H9 (cell line): ENCODE measurements around the gene TPBGL. TPM values are rescaled to one million over a fixed set of nuclear protein-coding genes. Genes with fewer than 3 reads are reported as not detected.

ENCODE experiments used
- DNase-seq: peaks from one replicate; pipeline ENCODE4 v3.0.0-alpha.2; 2017
- H2AFZ ChIP-seq: one replicate; pipeline ENCODE4 v1.6.1; 2013; ENCODE audit warnings: mild to moderate bottlenecking, low read length, control low read depth, moderate library complexity
- H2AK5ac ChIP-seq: 2 replicates; pipeline ENCODE4 v1.6.1; 2013; ENCODE audit warnings: low read length, control low read depth, mixed read lengths; ENCODE audit not compliant: insufficient read length
- H2BK120ac ChIP-seq: one replicate; pipeline ENCODE4 v1.6.1; 2013; ENCODE audit warnings: low read depth, mild to moderate bottlenecking, low read length, control low read depth, inconsistent platforms; ENCODE audit not compliant: poor library complexity, severe bottlenecking
- H2BK12ac ChIP-seq: 2 replicates; pipeline ENCODE4 v1.6.1; 2013; ENCODE audit warnings: low read length, control low read depth, mixed read lengths, low read depth; ENCODE audit not compliant: insufficient read length
- H2BK15ac ChIP-seq: 2 replicates; pipeline ENCODE4 v1.6.1; 2013; ENCODE audit warnings: low read depth, low read length, control low read depth
- H2BK20ac ChIP-seq: one replicate; pipeline ENCODE4 v1.6.1; 2013; ENCODE audit warnings: low read depth, mild to moderate bottlenecking, low read length, control low read depth, inconsistent platforms; ENCODE audit not compliant: poor library complexity, severe bottlenecking
- H2BK5ac ChIP-seq: 2 replicates; pipeline ENCODE4 v1.6.1; 2013; ENCODE audit warnings: low read length, control low read depth, mixed read lengths; ENCODE audit not compliant: insufficient read length
- H3K14ac ChIP-seq: 2 replicates; pipeline ENCODE4 v1.6.1; 2013; ENCODE audit warnings: low read length, control low read depth; ENCODE audit not compliant: insufficient read depth
- H3K18ac ChIP-seq: 2 replicates; pipeline ENCODE4 v1.6.1; 2013; ENCODE audit warnings: low read depth, mild to moderate bottlenecking, mixed read lengths, low read length, control low read depth; ENCODE audit not compliant: insufficient read length
- H3K23ac ChIP-seq: 2 replicates; pipeline ENCODE4 v1.6.1; 2013; ENCODE audit warnings: low read length, control low read depth, mixed read lengths, low read depth; ENCODE audit not compliant: insufficient read length
- H3K23me2 ChIP-seq: 2 replicates; pipeline ENCODE4 v1.6.1; 2013; ENCODE audit warnings: low read depth, mild to moderate bottlenecking, mixed read lengths, low read length, control low read depth; ENCODE audit not compliant: insufficient read length, poor library complexity, severe bottlenecking
- H3K27ac ChIP-seq: 2 replicates; pipeline ENCODE4 v1.5.1; 2013; ENCODE audit warnings: low read length, control low read depth, mixed read lengths, low read depth; ENCODE audit not compliant: insufficient read length
- H3K27me3 ChIP-seq: 2 replicates; pipeline ENCODE4 v1.6.1; 2013; ENCODE audit warnings: low read length, control low read depth, inconsistent platforms; ENCODE audit not compliant: insufficient read depth
- H3K4ac ChIP-seq: 2 replicates; pipeline ENCODE4 v1.6.1; 2013; ENCODE audit warnings: low read depth, mild to moderate bottlenecking, control low read depth, inconsistent platforms, low read length, moderate library complexity
- H3K4me1 ChIP-seq: 2 replicates; pipeline ENCODE4 v1.6.1; 2013; ENCODE audit warnings: low read length, control low read depth, inconsistent platforms; ENCODE audit not compliant: insufficient read depth
- H3K4me2 ChIP-seq: 2 replicates; pipeline ENCODE4 v1.6.1; 2013; ENCODE audit warnings: low read length, control low read depth, mixed read lengths; ENCODE audit not compliant: insufficient read length, insufficient read depth
- H3K56ac ChIP-seq: 2 replicates; pipeline ENCODE4 v1.6.1; 2013; ENCODE audit warnings: low read depth, mild to moderate bottlenecking, mixed read lengths, low read length, control low read depth; ENCODE audit not compliant: insufficient read length
- H3K79me1 ChIP-seq: 2 replicates; pipeline ENCODE4 v1.6.1; 2013; ENCODE audit warnings: low read depth, mild to moderate bottlenecking, moderate library complexity, low read length, control low read depth, inconsistent platforms; ENCODE audit not compliant: insufficient read depth, poor library complexity, severe bottlenecking
- H3K79me2 ChIP-seq: 2 replicates; pipeline ENCODE4 v1.6.1; 2013; ENCODE audit warnings: low read length, control low read depth, inconsistent platforms; ENCODE audit not compliant: insufficient read depth
- H3K9ac ChIP-seq: 2 replicates; pipeline ENCODE4 v1.6.1; 2013; ENCODE audit warnings: low read length, control low read depth, mixed read lengths; ENCODE audit not compliant: insufficient read length; ENCODE audit errors: extremely low read depth
- H3K9me3 ChIP-seq: one replicate; pipeline ENCODE4 v1.6.1; 2013; ENCODE audit warnings: low read depth, low read length, inconsistent platforms; ENCODE audit not compliant: control insufficient read depth
- H3T11ph ChIP-seq: one replicate; pipeline ENCODE4 v1.6.1; 2013; ENCODE audit warnings: mild to moderate bottlenecking, low read length, control low read depth, inconsistent platforms
- H4K20me1 ChIP-seq: one replicate; pipeline ENCODE4 v1.6.1; 2013; ENCODE audit not compliant: control insufficient read depth, insufficient read length, insufficient read depth
- H4K5ac ChIP-seq: 2 replicates; pipeline ENCODE4 v1.6.1; 2013; ENCODE audit warnings: low read depth, mild to moderate bottlenecking, mixed read lengths, low read length, control low read depth; ENCODE audit not compliant: insufficient read length
- H4K8ac ChIP-seq: replicated peaks from 2 replicates; pipeline ENCODE4 v1.6.1; 2013; ENCODE audit warnings: low read length, control low read depth, mixed read lengths, low read depth; ENCODE audit not compliant: insufficient read length
- H4K91ac ChIP-seq: 2 replicates; pipeline ENCODE4 v1.6.1; 2013; ENCODE audit warnings: low read depth, mild to moderate bottlenecking, moderate library complexity, mixed read lengths, low read length, control low read depth; ENCODE audit not compliant: insufficient read length
- H3K27ac Mint-ChIP-seq, 3 experiments: 2 replicates in 2 of 3; 3 replicates in 1 of 3; pipeline ENCODE4 v1.8.0; 2020 to 2021; ENCODE audit warnings: mixed read lengths in 3 of 3, mild to moderate bottlenecking in 1 of 3, moderate library complexity in 1 of 3
- H3K27me3 Mint-ChIP-seq: 2 replicates; pipeline ENCODE4 v1.8.0; 2021; ENCODE audit warnings: low read depth, mild to moderate bottlenecking, moderate library complexity, mixed read lengths
- H3K36me3 Mint-ChIP-seq, 3 experiments: 2 replicates in 2 of 3; 3 replicates in 1 of 3; pipeline ENCODE4 v1.8.0; 2020 to 2021; ENCODE audit warnings: low read depth in 3 of 3, mixed read lengths in 3 of 3; ENCODE audit not compliant: insufficient read depth in 1 of 3
- H3K4me1 Mint-ChIP-seq, 2 experiments: 2 replicates each; pipeline ENCODE4 v1.8.0; 2020; ENCODE audit warnings: mixed read lengths in 2 of 2
- H3K4me3 Mint-ChIP-seq, 2 experiments: 2 replicates in 1 of 2; 3 replicates in 1 of 2; pipeline ENCODE4 v1.8.0; 2020 to 2021; ENCODE audit warnings: mild to moderate bottlenecking in 2 of 2, mixed read lengths in 2 of 2, moderate library complexity in 1 of 2
- H3K9me3 Mint-ChIP-seq, 2 experiments: 2 replicates in 1 of 2; 3 replicates in 1 of 2; pipeline ENCODE4 v1.8.0; 2020; ENCODE audit warnings: mild to moderate bottlenecking in 2 of 2, mixed read lengths in 2 of 2, moderate library complexity in 1 of 2
- WGBS: extraction: QIAGEN DNeasy Blood & Tissue Kit; methylation state at CpG from one replicate; pipeline ENCODE4 v1.1.7; 2013; ENCODE audit warnings: missing lambda C conversion rate, low lambda C conversion rate, mixed read lengths; ENCODE audit not compliant: insufficient read length; ENCODE audit errors: extremely low coverage; 5-methylcytosine and 5-hydroxymethylcytosine counted together
- total RNA-seq: library from RNA; stranded (reverse); gene quantifications from 2 replicates; pipeline ENCODE4 v1.2.1, GENCODE V29; 2021
- TF ChIP-seq, protein P1 (sequence below): fragments of 200-600 bp; sonication (generic); conservative IDR thresholded peaks from 3 replicates; pipeline ENCODE4 v1.8.0; 2021; ENCODE audit warnings: antibody characterized with exemption, mild to moderate bottlenecking

Gene TPBGL
- total RNA-seq, 1 experiment from 2014 or later, result 0.61 TPM

DNA sequence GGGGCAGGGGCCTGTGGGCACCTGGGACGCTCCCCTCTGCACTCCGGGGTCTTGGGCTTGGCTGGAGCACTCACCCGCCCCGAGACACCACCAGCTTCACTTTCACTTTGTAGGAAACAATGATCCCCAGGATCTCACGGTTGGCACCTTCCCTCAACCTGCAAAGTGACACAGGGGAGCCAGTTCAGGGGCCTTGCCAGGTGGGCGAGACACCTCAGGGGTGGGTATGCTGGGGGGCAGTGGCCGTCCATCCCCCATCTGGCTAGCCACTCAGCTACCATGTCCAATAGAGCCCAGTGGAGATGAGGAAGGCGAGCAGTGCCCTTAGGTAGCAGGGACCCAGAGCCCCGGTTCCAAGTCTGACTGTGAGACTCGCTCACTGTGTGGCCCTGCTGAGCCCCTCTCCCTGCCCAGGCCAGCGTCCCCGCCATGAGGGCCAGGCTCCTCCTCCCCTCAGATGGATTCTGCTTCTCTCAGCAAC lies 32.3 kb downstream of the TPBGL start:
- H2BK5ac ChIP-seq, result no peak overlapping the region
- H3K23ac ChIP-seq, result no peak overlapping the region
- no peak overlapping the region for H3K14ac ChIP-seq
- H4K5ac ChIP-seq, result no peak overlapping the region
- H3K4me1 ChIP-seq, result no peaks in the 10 kb centered on the region
- no peak overlapping the region for H2AK5ac ChIP-seq
- no peaks in the 10 kb centered on the region for H3K27me3 ChIP-seq
- H3K9ac ChIP-seq, result no peak overlapping the region
- Mint-ChIP-seq H3K4me3 (no peak overlapping the region), H3K4me1 (peaks cover 4 to 12% of the 10 kb centered on the region in 2 experiments), H3K36me3 (peaks cover 0 to 16% (median 2%) of the 10 kb centered on the region in 3 experiments; a peak in 2 of 7 replicates), H3K27me3 (no peaks in the 10 kb centered on the region; the same call in none of the 2 replicates), H3K27ac (no peak overlapping the region; a peak in 1 of 7 replicates), H3K9me3 (no peaks in the 10 kb centered on the region)
- H3K27ac ChIP-seq, result no peak overlapping the region
- no peaks in the 10 kb centered on the region for H3K79me1 ChIP-seq
- H3K9me3 ChIP-seq, result no peaks in the 10 kb centered on the region
- H3K79me2 ChIP-seq, result no peaks in the 10 kb centered on the region
- no peak overlapping the region for H3K56ac ChIP-seq
- H3T11ph ChIP-seq, result no peak overlapping the region
- no peak overlapping the region for H2BK12ac ChIP-seq
- no peaks in the 10 kb centered on the region for H3K23me2 ChIP-seq
- H4K91ac ChIP-seq, result no peak overlapping the region
- peak; percentile 26 for DNase-seq
- H2BK20ac ChIP-seq, result no peak overlapping the region
- H3K4ac ChIP-seq, result no peak overlapping the region
- H4K20me1 ChIP-seq, result no peaks in the 10 kb centered on the region
- no peak overlapping the region for H4K8ac ChIP-seq
- no peak overlapping the region for H3K18ac ChIP-seq
- no peak overlapping the region for H2BK120ac ChIP-seq
- H2BK15ac ChIP-seq, result no peak overlapping the region
- WGBS, result no CpG with 5 or more reads among the region's 12 CpGs
- TF ChIP-seq, protein P1, sequence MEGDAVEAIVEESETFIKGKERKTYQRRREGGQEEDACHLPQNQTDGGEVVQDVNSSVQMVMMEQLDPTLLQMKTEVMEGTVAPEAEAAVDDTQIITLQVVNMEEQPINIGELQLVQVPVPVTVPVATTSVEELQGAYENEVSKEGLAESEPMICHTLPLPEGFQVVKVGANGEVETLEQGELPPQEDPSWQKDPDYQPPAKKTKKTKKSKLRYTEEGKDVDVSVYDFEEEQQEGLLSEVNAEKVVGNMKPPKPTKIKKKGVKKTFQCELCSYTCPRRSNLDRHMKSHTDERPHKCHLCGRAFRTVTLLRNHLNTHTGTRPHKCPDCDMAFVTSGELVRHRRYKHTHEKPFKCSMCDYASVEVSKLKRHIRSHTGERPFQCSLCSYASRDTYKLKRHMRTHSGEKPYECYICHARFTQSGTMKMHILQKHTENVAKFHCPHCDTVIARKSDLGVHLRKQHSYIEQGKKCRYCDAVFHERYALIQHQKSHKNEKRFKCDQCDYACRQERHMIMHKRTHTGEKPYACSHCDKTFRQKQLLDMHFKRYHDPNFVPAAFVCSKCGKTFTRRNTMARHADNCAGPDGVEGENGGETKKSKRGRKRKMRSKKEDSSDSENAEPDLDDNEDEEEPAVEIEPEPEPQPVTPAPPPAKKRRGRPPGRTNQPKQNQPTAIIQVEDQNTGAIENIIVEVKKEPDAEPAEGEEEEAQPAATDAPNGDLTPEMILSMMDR, result no peak
- no peak overlapping the region for H3K4me2 ChIP-seq
- H2AFZ ChIP-seq, result no peak overlapping the region
